Measurements from ENCODE around the gene PCED1A.
A peak's percentile ranks its signal among the peaks of the same experiment; 100 is the strongest.
"Not testable (repeated sequence)": the region's sequence is repeated elsewhere in the genome, so short reads cannot be mapped to it uniquely, and the experiment has no call there.

Gene PCED1A

DNA sequence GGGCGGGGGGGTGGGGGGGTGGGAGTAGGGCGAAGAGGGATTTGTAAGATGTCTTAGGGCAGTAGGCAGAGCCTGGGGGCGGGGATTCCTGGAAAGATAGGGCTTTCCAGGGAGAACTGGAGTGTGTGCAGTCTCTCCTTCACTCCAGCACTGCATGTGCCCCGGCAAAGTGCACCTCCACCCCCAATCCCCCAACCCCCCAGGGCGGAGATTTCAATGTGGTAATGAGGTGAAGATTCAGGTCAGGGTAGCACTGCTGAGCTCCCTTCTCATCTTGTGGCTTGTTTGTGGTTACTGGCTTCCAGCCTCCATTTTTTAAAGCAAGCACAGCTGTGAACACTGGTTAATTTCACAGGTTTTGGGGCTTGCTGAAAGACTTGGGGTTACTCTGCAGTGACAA lies 18.4 kb downstream of the PCED1A start:
- DNase-seq, result no peak

DNA sequence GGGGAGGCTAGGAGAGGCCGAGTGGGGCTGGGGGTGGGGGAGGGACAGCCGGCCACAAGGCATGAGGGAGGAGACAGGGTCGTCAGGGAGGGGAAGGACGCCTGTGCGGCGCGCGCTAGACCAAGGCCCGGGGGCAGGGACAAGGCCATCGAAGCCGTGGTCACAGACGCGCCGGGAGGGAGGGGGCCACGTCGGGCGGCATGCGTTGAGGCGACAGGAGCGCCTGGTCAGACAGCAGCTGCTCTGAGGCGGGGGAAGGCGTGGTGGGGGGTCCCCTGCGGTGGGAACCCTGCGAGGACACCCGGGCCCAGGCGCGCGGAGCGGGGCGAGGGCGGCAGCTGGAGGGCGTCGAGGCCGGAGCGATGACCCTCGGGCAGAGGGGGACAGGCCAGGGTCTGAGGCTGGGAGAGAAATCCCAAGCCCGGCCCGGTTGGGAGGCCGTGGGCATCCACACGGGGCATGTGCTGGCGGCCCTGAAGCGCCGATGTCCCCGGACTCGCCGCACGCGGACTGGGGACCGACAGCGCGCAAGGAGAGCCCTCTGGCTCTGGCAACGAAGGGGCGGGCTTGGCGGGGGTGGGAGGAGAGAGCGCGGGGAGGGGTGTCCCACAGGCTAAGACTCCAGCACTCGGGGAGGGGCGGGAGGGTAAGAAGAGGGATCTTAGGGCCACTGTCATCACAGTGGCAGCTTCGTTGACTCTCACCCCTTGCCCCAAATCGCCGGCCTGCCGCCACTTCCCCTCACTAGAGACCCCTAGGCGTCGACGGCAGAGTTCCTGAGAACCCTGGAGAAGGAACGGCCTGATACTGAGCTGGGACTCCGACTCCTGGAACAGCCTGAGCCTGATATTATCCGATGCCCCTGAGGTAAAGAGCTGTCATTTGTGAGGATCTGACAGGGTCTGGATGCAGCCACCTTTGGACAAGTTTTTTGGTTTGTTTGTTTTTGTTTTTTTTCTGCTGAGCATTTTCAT lies 19.3 kb downstream of the PCED1A start:
- no peak for DNase-seq

DNA sequence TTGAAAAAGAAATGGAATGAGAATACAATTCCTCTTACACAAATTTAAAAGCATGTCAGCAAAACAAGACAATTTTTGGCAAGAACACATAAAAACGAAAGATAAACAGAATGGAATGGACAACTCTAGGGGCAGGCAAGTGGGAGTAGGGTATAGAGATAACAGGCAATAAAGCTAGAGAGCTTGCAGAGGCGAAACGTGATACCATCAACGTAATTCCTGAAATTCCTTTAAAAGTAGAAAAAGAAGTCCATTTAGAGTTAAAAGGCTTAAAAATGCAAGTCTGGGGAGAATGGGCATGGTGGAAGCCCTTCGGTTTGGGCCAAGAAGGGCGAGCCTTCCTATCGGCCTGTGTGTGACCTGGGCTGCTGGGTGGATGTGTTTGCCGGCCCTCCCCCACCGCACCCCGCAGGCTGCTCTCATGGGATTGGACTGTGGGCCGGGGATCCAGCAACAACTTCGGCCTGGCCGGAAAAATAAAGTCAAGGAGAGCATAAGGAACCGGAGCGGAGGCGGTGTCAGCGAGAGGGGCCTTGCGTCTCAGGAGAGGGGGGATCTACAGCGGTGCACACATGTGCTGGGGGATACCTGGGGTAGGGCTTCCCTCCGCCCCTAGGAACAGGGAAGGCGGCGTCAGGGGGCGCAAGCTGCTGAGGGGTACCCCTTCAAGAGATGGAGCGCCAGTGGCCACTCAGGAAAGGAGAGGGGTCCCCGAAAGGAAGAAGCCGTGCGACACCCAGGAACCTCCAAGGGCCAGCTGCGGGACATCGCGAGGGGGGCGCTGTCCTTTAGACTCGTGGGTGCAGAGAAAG lies 20.2 kb downstream of the PCED1A start:
- no peak for DNase-seq

DNA sequence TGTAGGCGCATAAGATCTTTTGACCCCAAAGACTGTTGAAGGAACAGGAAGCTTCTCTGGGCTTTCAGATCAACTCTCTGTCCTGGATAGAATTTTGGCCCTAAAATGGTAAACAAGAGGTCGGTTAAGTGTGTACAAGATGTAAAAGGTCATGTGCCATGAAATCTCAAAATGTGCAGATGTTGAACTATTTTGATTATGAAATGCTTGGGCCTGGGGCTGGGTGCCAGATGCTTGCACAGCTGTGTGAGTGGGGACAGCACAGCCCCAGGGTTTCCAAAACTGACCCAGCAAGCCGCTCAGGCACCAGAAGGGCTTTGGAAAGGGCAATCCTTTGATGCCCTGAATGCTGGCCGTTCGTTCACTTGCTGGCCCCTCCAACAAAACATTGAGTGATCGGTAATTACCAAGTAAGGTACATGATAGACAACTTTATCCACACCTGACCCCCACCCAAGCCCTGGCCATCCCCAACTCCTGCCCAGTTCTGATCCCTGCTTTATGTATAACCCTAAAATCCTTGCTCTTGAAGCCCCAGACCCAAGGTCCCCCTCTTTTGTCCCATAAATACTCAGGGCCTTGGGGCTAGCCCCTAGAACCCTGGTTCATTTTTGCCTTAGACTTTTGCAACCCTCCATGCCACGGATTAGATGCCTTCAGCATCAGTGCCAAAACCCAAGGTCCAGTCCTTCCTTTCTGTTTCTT lies 22.4 kb downstream of the PCED1A start:
- DNase-seq, result no peak

DNA sequence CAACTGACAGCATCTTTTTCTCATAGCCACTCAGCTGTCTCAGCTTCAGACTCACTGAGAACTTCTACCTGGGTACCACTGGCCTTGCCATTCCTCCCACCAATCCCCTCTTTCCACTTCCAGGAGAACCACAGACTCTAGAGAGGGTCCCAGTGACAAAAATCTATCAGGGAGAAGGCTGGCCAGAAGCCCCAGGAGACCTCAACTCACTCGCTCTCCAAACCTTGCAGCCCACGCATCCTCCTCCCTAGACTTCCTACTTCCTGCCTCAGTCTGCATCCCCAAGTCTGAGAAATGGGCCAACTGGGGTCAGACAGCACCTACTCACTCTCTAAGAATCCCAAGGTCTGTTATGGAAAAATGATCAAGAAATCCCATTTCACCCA lies 23.1 kb downstream of the PCED1A start:
- DNase-seq, result no peak

DNA sequence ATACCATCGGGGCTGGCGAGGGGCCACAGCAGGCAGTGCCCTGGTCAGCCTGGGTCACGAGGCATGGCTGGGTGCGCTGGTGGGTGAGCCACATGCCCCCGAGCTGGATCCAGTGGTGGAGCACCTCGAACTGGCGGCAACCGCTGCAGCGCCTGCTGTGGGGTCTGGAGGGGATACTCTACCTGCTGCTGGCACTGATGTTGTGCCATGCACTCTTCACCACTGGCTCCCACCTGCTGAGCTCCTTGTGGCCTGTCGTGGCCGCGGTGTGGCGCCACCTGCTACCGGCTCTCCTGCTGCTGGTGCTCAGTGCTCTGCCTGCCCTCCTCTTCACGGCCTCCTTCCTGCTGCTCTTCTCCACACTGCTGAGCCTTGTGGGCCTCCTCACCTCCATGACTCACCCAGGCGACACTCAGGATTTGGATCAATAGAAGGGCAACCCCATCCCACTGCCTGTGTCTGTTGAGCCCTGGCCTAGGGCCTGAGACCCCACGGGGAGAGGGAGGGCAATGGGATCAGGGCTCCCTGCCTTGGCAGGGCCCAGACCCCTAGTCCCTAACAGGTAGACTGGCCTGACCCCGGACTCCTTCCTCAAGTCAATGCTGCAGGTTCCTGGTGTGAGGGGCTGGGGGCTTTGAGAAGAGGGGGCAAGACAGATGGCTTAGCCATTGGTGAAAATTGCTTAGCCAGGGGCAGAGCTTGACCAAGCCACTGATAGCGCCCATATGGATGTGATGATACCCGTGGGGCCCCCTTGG lies 23.7 kb downstream of the PCED1A start:
- DNase-seq, result no peak

DNA sequence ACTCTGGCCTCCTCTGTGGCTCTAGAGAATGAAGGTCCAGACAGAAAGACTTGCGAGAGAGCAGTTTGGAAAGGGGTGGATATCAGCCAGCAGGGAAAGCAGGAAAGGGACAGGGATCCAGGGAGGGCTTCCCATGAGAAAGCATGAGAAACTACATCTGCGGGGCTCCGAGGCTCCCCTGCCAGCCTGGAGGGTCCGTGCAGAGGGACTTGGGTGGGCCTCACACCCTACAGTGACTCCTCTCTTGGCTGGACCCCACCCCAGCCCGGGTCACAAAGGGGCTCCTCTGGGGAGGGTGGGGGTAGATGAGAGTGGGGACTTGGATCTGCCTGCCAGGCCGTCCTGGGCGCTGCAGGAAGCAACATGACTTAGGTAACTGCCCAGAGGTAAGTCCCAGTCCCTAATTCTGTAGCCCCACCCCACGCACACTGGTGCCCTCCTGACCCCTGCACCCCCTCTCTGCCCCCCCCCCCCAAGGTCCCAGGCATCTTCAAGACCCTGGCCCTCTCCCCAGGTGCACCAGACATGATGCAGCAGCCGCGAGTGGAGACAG lies 24.3 kb downstream of the PCED1A start, which contains the start of gene TMEM239:
Gene TMEM239, plus strand, starts transcription at position 335 of the 553 bp plus-strand sequence. Its CDS starts 191 bp downstream, at position 526.
- DNase-seq, result no peak

DNA sequence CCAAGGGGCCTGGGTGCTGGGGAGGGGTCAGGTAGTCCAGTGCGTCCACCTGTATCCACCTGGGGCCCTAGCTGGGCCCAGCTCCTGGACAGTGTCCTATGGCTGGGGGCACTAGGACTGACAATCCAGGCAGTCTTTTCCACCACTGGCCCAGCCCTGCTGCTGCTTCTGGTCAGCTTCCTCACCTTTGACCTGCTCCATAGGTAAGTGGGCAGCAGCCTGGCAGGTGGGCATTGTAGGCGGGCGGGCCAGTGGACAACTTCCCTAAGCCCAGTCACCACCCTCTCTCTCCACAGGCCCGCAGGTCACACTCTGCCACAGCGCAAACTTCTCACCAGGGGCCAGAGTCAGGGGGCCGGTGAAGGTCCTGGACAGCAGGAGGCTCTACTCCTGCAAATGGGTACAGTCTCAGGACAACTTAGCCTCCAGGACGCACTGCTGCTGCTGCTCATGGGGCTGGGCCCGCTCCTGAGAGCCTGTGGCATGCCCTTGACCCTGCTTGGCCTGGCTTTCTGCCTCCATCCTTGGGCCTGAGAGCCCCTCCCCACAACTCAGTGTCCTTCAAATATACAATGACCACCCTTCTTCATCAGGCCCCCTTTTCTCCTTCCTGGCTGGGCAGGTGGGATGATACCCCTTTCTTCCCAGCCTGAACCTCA lies 25.1 kb downstream of the PCED1A start:
- DNase-seq, result no peak

DNA sequence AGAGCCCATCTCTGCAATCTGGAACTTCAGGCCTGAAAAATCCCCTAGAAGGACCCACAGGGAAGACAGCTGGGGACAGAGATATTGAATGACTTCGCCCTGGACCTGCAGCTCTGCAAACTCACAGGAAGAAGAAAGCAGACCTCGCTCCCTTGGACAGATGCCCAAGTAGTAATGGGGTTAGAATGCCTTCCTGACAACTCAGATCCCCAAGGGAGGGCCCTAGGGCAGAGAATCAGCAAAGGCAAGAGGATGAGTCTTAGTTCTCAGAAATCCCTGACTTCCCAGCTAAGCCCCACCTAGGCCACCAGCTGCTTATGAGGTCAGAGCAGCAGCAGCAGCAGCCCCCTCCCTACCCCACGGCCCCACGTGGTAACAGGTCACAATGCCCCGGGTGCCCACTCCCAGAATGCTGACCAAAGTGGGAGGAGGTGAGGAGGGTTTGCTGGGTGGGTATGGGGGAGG lies 25.8 kb downstream of the PCED1A start, which contains the start of gene C20orf141:
Gene C20orf141, plus strand, starts transcription at position 401 of the 465 bp plus-strand sequence. CDS start 198 bp downstream, outside the sequence.
- no peak for DNase-seq

DNA sequence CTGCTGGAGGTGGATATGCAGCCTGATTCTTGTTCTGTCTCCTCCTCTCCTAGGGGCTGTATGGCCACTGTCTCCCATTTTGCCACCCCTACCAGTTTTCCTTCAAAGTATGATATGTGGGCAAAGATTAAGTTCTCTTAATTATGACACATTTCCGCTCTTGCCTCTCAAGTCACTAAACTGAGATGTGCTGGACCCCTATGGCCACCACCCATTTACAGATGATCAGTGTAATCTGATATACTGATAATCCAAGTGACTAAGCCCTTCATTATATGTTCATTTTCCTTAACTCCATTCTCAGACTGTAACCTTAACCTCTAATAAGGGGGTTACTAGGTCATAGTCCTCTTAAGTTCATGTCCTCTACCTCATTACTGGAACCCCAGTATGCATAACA lies 26.4 kb downstream of the PCED1A start:
- no peak for DNase-seq

DNA sequence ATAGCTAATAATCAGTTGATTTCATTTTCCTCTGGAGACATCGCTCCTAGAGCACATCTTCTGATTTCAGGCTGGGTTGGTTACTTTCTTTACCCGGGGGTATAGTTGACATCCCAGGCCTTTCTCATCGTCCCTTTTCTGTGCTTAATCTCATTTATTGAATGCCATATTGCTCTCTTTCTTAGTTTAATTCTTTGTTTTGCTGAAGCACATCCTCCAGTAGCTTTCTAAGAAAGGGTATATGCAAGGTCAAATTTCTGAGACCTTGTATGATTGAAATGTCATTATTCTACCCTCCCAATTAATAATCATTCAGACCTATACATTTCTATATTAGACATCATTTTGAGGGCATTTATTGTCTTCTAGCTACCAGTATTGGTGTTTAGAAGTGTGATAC lies 28.3 kb downstream of the PCED1A start:
- DNase-seq, result no peak

DNA sequence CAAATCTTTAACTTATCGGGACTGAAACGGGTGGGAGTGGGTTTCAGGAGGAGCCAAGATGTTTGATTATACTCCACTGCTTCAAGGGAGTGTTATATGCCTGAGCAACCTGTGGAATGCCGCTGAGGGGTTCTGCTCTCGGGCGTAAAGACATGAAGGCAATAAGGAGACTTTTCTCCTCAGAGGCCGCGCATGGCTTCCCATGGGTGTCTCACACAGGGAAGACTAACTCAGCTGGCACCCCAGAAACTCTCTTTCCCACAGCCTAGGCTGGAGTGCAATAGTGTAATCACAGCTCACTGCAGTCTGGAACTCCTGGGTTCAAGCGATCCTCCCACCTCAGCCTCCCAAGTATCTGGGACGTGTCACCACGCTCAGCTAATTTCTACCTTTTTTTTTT lies 30.8 kb downstream of the PCED1A start:
- DNase-seq, result no peak

DNA sequence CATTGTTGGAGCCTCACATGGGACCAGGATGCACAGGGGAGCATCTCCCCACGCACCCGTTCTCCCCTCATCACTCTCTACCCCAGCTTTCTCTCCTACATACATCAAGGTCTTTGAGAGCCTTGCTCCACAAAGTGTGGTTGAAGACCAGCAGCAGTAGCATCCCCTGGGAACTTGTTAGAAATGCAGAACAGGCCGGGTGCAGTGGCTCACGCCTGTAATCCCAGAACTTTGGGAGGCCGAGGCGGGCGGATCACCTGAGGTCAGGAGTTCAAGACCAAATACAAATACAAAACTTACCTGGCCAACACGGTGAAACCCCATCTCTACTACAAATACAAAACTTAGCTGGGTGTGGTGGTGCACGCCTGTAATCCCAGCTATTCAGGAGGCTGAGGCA lies 32.5 kb downstream of the PCED1A start:
- DNase-seq, result not testable (repeated sequence)

DNA sequence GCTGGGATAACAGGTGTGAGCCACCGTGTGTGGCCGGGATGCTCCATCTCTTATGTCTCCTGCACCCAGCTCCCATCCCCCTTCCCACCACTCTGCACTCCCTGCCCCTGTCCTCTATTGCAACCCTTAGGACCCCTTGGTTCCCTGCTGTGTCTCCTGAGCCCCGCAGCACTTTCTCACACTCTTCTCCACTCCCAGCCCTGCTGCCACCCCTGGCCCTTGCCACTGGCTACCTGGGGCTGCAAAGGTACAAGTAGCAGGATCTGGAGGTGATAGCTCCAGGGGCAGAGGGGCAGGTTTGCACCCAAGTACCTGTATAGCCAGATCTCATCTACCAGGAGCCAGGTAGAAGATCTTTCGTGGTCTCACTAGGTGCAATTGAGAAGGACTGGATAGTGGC lies 33.4 kb downstream of the PCED1A start:
- DNase-seq, result no peak

DNA sequence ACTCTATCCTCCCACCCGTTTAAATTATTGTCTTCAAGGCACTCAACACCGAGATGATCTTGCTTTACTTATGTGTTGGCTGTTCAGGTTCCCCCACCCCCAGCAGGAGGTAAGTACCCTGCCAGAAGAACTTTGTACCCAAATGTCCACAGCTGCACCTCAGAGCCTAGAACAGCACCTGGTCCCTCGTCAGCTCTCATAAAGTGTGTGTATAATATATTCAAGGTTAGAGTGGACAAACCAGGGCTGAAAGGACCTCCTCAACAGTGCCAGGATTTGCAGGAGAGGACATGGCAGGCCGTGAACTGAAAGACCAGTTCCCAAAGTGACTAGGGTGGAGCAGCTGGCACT lies 34.1 kb downstream of the PCED1A start:
- DNase-seq, result no peak

DNA sequence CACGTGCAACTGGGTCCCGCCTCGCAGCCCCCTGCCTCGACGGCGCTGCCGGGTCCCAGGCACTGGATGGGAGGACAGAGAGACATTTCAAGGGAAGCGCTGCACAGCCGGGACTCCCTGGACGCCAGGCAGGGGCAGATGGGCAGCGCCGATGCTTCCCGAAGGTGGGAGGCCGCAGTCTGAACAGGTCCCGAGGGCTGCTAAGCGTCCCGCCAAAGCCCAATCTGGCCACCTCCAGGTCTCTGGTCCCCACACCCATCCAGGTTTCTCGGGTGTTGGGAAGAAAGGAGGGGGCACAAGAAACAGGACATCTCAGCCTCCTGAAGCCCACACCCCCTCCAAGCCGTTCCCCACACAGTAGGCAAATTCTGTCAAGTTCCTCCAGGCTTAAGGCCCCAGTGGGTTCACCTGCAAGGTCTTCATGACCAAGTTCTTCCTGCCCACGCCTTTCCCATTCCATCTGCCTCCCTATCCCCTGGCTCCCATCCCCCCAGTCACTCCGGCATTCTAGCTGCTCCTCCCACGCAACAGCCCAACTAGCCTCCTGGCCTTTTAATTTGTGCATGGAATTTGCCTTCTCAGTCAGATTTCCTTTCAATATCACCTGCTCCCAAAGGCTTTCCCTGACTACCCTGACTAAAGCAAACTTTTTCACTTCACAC lies 34.6 kb downstream of the PCED1A start:
- no peak for DNase-seq

DNA sequence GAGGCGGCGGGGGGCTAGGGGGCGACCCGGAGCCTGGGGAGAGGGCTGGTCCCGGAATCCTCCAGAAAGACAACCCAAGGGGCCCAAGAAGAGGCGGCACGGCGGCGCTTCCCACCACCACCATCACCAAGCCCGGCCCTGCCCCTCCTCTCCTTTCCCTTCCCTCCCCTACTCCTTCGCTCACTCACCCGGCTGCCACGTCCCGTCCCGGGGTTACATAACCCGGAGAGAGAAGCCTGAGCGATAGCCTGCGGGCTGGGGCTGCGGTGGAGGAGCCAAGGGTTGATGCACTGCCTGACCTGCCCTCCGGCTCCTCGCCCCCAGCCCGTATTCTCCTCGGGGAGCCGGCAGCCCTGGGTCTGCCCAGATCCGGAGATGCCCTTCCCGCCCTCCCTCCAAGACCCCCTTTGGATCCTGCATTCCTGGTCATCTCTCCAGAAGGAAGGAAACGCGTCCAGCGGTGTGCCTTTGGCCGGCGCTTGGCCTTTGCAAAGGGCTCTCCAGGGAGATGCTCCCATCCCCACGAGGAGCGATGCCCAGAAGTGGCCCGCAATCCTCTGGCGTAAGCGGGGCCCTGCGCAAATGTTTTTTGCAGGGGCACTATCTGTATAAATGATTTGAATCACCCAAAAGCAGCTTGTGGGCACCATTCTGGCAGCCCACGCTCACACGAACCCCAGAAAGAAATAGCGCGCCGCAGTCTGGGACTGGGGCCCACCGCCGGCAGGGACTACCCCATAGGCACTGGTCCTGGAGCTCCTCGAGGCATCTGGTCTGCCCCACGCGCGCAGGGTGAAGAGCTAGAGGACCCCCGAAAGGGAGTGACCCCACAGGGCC lies 35.4 kb downstream of the PCED1A start:
- no peak for DNase-seq

DNA sequence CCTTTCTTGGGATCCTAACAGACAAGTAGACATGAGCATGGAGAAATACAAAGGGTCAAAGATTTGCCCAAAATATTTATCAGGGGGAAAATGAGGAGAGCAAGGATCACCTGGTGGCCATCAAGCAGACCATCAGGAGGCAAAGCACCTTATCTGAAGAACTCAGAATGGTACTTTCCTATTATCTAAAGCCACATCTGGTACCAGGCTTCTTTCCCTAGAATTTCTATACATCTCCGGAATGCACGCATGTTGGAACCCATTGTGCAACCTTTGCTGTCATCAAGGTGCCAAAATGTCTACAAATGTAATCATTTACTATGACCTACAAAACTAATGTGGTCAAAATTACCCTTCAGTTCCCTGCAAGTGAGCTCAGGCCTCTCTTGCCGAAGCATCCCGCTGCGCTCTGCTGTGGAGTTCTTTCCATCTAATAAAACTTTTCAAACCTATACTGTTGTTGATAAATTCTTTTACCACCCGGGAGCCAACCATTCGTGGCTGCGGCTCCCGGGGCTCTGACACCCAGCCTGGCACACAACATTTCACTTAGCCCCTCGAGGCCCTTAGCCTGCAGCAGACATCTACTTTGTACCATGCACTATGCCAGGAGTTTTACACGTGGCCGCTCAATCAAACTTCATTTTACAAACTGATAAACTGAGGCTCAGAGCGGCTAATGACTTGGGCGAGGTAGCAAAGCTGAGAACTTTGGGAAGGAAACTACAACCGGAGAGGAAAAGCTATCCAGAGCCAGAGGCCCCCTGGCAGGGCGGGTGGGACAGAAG lies 36.2 kb downstream of the PCED1A start:
- DNase-seq, result no peak

DNA sequence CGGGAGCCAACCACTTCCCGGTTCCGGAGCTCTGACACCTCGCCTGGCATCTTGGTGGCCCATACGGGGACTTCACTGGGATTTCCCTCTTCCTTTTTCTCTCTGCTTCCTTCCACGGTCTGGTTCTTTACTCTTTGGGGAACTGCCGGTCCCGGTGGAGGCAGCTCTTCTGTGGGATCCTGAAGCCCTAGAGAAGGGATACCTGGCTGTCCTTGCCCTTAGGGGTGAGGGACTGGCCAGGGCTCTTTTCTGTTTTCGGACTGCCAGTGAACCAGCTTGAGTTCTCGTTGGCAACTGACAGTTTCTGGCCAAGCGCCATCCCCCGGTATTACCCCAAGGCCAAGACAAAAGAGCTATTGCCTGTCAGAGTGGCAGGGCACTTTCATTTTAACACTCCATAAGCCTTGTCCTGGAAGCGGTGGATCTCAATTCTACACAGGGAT lies 39.1 kb downstream of the PCED1A start:
- peak; percentile 4 for DNase-seq
